Stimulated activated naive CD8-positive, alpha-beta T cell treated with anti-CD3 and anti-CD28 coated beads, Interleukin-15, Interleukin-2, amounts not matched to agents 100 U/mL and 50 U/mL, for 24 hours (primary cell): ENCODE data around the gene FLVCR2.
A peak's percentile ranks its signal among the peaks of the same experiment; 100 is the strongest.
"Not testable (repeated sequence)": the region's sequence is repeated elsewhere in the genome, so short reads cannot be mapped to it uniquely, and the experiment has no call there.

Source experiments
- ATAC-seq: fragments of 150-1000 bp; cut with Tn5 transposase; one replicate; pipeline ENCODE4 v1.10.0; 2021
- DNase-seq: peaks from one replicate; pipeline ENCODE4 v3.0.0; 2021

Gene FLVCR2

DNA sequence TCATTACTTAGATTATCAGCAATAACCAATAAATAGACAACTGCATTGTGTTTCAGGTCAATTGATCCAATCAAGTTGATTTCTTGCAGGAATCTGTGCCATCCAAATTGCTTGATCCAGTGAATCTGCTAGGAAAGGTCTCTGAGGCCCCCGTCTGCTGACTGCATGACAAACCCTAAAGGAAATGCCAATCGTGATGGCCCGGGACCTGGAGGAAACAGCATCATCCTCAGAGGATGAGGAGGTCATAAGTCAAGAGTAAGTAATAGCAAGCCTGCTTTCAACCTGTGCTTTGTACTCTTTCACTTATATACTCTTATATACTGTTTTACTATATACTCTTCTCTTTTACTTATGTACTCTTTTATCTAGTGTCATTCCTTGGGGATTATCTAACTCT lies 84.5 kb downstream of the FLVCR2 start:
- ATAC-seq = no peak
- DNase-seq = no peak

DNA sequence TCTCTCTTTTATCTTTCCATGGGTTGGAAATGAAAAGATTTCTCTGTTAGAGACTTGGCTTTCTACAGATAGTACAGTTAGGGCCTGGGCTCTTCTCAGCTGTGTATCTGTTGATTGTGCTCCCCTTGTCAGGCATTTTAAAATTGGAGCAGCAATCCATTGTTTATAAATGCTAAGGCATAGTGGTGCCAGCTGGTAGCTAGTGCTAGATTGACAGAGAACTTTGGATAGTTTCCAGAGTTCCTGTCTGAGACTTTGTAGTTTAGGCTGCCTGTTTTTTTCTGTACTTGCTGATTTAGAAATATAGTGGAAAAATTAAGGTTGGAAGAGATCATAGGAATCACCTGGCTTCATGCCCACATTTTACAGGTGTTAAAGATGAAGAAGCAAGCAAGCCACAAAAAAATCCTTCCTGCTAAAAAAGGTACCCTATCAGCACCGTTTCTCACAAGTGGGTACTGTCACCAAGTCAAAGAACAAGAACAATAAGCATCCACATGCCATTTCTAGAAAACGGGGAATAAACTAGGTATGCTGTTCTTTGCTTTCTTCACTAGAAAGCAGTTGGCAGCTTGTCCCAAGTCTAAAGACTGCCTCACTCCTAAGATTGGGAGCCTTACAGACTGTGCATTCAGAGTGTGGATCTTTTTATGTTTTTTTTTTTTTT lies 88.8 kb downstream of the FLVCR2 start:
- DNase-seq = no peak
- ATAC-seq = no peak

DNA sequence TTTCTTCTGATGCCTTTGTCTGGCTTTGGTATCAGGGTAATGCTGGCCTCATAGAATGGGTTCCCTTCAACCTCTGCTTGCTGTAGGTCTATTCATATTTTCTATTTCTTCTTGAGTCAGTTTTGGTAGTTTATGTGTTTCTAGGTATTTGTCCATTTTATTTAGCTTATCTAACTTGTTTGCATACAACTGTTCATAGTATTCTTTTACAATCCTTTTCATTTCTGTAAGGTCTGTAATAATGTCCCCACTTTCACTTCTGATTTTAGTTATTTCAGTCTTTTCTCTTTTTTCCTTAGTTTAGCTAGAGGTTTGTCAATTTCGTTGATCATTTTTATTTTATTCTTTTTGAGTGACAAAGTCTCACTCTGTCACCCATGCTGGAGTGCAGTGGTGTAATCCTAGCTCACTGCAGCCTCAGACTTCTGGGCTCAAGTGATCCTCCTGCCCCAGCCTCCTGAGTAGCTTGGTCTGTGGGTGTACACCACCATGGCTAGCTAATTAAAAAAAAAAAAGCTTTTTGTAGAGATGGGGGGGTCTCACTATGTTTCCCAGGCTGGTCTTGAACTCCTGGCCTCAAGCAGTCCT lies 94.3 kb downstream of the FLVCR2 start:
- ATAC-seq = no peak
- DNase-seq = no peak

DNA sequence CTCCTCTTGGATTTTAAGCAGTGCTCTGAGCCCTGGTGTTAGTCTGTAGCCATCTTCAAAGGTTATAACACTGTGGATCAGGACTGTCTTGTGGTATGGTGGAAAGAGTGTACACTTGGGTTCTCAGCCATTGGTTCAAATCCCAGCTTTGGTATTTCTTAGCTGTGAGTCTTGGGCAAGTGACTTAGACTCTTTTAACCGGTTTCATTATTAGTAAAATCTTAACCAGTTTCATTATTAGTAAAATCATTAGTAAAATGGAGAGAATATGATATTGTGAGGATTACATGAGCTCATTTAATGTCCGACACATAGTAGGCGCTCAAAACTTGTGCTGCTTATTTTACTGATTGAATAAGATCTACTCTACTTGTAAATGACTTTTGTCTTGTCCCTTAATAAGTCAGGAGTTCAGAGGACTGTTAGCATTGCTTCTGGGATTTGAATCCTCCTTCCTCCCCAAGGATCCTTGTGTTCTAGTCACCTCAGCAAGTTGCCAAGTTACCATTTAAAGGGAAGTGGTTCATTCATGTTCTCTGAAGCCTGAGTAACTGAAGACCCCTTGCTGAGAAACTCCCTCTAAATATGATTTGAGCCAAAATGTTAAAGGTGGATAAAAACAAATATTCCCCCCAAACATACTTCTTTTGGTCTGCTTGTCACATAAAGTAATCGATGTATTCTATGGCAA lies 95.1 kb downstream of the FLVCR2 start:
- DNase-seq (no peak), ATAC-seq (peak; percentile 83)

DNA sequence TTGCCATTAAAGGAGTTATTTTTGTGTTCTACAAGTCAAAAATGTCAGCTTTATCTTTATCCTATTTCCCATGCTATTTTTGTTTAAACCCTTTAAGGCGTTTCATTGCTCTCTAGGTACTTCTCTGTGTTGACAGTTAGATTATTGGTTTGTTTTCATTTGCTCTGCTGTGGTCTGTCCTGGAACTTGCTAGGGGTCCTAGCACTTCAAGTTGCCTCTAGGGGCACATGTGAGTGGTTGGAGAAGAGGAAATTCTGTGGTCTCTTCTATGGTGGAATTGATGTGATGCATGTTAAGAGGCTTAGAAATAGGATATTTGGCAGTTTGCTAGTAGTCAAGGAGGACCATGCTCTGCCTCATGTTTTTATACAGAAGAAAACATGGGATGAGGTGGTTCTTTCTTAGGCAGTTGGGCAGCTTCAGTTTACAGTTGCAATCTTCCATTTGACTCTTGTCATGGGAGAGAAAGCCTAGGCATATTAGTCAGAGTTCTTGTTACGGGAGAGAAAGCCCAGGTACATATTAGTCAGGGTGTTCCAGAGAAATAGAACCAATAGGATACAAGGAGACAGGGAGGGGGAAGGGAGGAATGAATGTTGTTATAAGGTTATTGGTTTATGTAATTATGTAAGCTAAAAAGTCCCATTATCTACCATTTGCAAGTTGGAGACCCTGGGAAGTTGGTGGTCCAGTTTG lies 97.0 kb downstream of the FLVCR2 start:
- no peak for ATAC-seq
- no peak for DNase-seq

DNA sequence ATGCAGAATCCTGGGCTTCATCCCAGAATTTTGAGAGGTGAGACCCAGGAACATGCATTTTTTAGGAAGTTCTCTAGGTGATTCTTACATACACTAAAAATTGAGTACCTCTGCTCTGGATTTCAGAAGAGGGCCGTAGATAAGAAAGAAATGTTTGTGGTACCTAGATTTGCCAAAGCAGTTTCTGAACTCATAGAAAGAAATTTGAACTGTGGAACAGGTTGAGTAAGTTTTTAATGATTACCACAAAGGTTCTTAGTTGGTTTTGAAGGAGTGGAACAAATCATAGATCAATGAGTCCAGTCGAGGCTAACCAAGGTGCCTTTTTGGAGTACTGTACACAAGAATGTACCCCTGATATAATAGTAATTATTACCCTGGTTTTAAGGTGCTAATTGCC lies 107.5 kb downstream of the FLVCR2 start:
- DNase-seq (no peak), ATAC-seq (no peak)

DNA sequence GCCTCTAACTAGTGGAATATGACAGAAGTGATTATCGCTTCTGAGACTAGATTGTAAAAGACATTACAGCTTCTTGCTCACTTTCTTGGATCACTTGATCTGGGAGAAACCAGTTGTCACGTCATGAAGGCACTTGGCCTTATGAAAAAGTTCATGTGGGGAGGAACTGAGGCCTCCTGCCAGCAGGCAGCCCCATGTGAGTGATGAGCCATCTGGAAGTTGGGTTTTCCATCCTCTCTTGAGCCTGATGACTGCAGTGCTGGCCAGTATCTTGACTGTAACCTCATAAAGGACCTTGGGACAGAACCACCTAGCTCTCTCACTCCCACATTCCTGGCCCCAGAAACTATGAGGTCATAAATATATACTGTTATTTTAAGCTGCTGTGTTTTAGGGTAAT lies 110.6 kb downstream of the FLVCR2 start:
- no peak for DNase-seq
- no peak for ATAC-seq

DNA sequence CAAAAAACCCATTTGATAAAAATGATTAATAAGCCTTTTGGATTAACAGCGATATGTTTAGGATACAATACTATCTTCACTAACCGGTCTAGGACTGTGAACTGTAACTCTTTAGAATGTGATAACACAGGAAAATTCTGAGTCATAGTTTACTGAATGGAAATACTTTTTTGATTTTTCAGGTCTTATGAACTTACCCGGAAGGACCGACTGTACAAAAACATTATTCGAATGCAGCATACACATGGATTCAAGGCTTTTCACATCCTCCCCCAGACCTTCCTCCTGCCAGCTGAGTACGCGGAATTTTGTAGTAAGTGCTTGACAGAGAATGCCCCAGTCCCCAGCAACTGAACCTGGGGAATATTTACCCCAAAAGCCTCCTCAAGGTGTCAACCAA lies 111.6 kb downstream of the FLVCR2 start:
- ATAC-seq = peak; percentile 57

DNA sequence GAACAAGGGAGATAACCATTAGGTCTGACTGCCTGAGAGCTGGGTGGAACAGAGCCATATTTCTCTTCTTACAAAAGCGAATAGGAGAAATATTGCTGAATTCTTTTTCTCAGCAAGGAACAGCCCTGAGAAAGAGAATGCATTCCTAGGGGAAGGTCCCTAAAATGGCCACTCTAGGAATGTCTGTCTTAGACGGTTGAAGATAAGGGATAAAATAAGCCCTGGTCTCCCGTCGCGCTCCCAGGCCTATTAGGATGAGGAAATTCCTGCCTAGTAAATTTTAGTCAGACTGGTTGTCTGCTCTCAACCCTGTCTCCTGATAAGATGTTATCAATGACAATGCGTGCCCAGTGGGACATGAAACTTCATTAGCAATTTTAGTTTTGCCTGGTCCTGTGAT lies 116.6 kb downstream of the FLVCR2 start:
- not testable (repeated sequence) for ATAC-seq, DNase-seq

More for the DNA sequence above, 111.6 kb downstream of the FLVCR2 start:
- DNase-seq = no peak

DNA sequence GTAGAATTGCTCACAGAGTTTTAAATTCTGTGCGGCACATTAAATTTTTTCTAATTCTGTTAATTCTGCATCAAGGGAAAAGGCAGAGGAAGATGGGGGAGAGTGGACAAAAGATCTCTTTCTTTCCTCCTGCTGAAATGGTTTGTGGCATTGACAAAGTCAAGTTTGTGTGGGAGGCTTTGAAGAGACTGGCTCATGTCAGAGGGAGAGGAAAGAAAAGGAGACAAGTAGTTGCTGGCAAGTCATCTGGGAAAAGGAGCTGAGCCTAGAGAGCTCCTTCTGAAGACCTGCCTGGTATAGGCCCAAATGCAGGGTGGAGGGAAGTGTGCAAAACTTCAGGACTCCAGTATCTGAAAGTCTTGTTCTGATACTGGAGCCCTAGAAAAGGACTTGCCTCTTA lies 119.0 kb downstream of the FLVCR2 start:
- DNase-seq (no peak), ATAC-seq (no peak)
